OCI-LY1 (cell line): ENCODE data around the gene MACROH2A2.
"Not testable (repeated sequence)": the region's sequence is repeated elsewhere in the genome, so short reads cannot be mapped to it uniquely, and the experiment has no call there.

Source experiments
- CTCF ChIP-seq: fragments of 200-600 bp; sonication (generic), shearing (Covaris generic); IDR thresholded peaks from 2 replicates; pipeline ENCODE4 v1.5.1; 2017; ENCODE audit warnings: mild to moderate bottlenecking, antibody characterized with exemption, low read length, moderate library complexity, mixed read lengths
- EZH2 ChIP-seq: fragments of 200-600 bp; sonication (generic), shearing (Covaris generic); IDR thresholded peaks from 2 replicates; pipeline ENCODE4 v1.8.0; 2017; ENCODE audit warnings: borderline replicate concordance, mixed run types, mild to moderate bottlenecking, antibody characterized with exemption, low read length, moderate library complexity, mixed read lengths

- not testable (repeated sequence) for TF ChIP-seq CTCF, EZH2
These were observed 10.9 kb upstream of the MACROH2A2 start for GRCh38 chr10:70041739-70042138.
